GM12878 (cell line): ENCODE measurements around the gene SHC2. TPM values are rescaled to one million over a fixed set of nuclear protein-coding genes. Genes with fewer than 3 reads are reported as not detected.

Experiments
- BHLHE40 ChIP-seq, 2 experiments: fragments of 450-650 bp in 1 of 2; IDR thresholded peaks; 2 replicates each; pipeline ENCODE4 v1.6.1; 2011 to 2017; ENCODE audit warnings: low read depth in 2 of 2, borderline replicate concordance in 1 of 2, improper control_type of control experiment in 1 of 2, low read length in 1 of 2, mild to moderate bottlenecking in 1 of 2
- CREM ChIP-seq: IDR thresholded peaks from 2 replicates; pipeline ENCODE4 v1.6.1; 2014; ENCODE audit warnings: antibody characterized with exemption, low read depth
- EGR1 ChIP-seq, 2 experiments: IDR thresholded peaks; 1 replicate in 1 of 2; 2 replicates in 1 of 2; pipeline ENCODE4 v1.6.1; 2011 to 2012; ENCODE audit warnings: low read depth in 2 of 2, low read length in 2 of 2, borderline replicate concordance in 1 of 2, mild to moderate bottlenecking in 1 of 2, moderate library complexity in 1 of 2
- PBX3 ChIP-seq: IDR thresholded peaks from 2 replicates; pipeline ENCODE4 v1.6.1; 2011; ENCODE audit warnings: mild to moderate bottlenecking, low read depth, low read length, moderate library complexity; ENCODE audit not compliant: insufficient replicate concordance
- POU2F2 ChIP-seq: IDR thresholded peaks from 3 replicates; pipeline ENCODE4 v1.6.1; 2011; ENCODE audit warnings: low read depth, mild to moderate bottlenecking, low read length, borderline replicate concordance
- TCF3 ChIP-seq: IDR thresholded peaks from 2 replicates; pipeline ENCODE4 v1.6.1; 2012; ENCODE audit warnings: low read depth, mild to moderate bottlenecking, low read length, borderline replicate concordance; ENCODE audit not compliant: insufficient read depth
- WRNIP1 ChIP-seq: IDR thresholded peaks from 2 replicates; pipeline ENCODE4 v1.6.1; 2011; ENCODE audit warnings: low read depth, low read length, improper control_type of control experiment, borderline replicate concordance
- polyA plus RNA-seq, 11 experiments: library from polyadenylated mRNA; depleted of rRNA in 4 of 11; unstranded in 6 of 11; stranded (reverse) in 5 of 11; fragments of >200 nt; fragmentation: Nextera tagmentation in 4 of 11; fragmentation: Illumina TruSeq in 1 of 11; extraction: Ambion mirVana in 4 of 11; extraction: Trizol in 1 of 11; gene quantifications; 1 replicate in 1 of 11; 2 replicates in 10 of 11; pipeline versions ENCODE4 v1.2.1 to v1.2.3, GENCODE V29; 2011 to 2016; ENCODE audit warnings: inconsistent platforms in 2 of 11, missing spikeins in 2 of 11, low read depth in 1 of 11
- total RNA-seq, 4 experiments: library from RNA; depleted of rRNA in 3 of 4; stranded (reverse); fragments of >200 nt in 3 of 4; fragmentation: Illumina TruSeq in 1 of 4; extraction: Trizol in 1 of 4; gene quantifications; 2 replicates each; pipeline versions ENCODE4 v1.2.1 to v1.2.3, GENCODE V29; 2013 to 2021
- TF ChIP-seq, protein P1 (sequence below): fragments of 450-650 bp; conservative IDR thresholded peaks from 2 replicates; pipeline ENCODE4 v1.6.1; 2017; ENCODE audit warnings: mild to moderate bottlenecking, moderate library complexity
- TF ChIP-seq, protein P2 (sequence below): IDR thresholded peaks from 2 replicates; pipeline ENCODE4 v1.6.1; 2011; ENCODE audit warnings: borderline replicate concordance, low read depth, mild to moderate bottlenecking, moderate library complexity, low read length; ENCODE audit not compliant: insufficient read depth, poor library complexity, severe bottlenecking
- TF ChIP-seq, protein P3 (sequence below): fragments of 450-650 bp; IDR thresholded peaks from 2 replicates; pipeline ENCODE4 v1.6.1; 2017; ENCODE audit warnings: borderline replicate concordance
- TF ChIP-seq, protein P4 (sequence below): fragments of 450-650 bp; formaldehyde crosslinking; IDR thresholded peaks from 2 replicates; pipeline ENCODE4 v1.4.0; 2020; ENCODE audit warnings: mild to moderate bottlenecking, moderate library complexity

The SHC2 gene
- total and polyA plus RNA-seq, 10 of the 15 experiments (the other 5 are each of a cell fraction or from before 2014, with no cell fraction given): 0.08 TPM; not detected in 9

DNA sequence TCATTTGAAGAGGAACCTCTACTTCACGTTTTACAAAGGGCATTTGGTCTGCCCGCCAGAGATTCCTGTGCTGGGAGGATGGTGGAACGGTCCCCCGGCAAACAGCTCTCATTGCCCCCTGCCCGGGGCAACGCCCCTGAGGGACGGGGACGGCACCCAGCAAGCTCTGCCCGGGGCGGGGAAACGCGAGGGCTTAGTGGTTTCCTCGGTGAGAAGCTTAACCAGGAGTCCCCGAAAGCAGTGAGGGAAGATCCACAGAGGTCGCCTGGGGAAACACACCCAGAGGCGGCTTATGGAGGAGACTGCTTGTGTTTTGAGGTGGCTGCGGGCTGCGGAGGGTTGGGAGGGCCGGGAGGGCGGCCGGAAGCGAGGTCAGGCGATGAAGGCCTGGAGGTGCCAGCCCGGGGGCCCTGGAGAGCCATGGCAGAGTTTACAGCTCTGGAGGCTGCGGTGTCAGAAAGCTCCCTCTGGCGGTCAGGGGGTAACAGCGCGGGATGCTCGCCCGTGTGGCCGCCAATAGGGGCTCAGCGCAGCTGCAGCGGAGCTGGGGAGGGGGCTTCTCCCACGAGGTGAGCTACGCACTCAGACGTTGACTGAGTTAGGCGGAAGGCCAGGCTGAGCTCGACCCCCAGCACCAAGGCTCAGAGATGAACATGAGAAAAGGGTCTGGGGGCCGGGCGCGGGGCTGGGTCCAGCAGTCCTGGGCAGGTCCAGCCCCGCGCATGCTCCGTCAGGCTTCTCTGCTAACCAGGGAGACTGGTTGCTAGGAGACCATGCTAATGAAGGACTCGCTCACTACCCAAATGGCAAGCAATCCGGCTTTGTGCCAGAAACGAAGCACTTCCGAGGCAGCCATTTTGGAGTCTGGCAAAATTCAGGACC is 45.8 kb upstream of the SHC2 start (continued):
- TF ChIP-seq BHLHE40 (IDR thresholded peaks at IDR 0.05; ENCODE audit: borderline replicate concordance in 1 of 2, low read depth in 2 of 2, low read length in 1 of 2): peak; percentile 60 to 78; a peak in 3 of 4 replicates
- TF ChIP-seq, protein P1, sequence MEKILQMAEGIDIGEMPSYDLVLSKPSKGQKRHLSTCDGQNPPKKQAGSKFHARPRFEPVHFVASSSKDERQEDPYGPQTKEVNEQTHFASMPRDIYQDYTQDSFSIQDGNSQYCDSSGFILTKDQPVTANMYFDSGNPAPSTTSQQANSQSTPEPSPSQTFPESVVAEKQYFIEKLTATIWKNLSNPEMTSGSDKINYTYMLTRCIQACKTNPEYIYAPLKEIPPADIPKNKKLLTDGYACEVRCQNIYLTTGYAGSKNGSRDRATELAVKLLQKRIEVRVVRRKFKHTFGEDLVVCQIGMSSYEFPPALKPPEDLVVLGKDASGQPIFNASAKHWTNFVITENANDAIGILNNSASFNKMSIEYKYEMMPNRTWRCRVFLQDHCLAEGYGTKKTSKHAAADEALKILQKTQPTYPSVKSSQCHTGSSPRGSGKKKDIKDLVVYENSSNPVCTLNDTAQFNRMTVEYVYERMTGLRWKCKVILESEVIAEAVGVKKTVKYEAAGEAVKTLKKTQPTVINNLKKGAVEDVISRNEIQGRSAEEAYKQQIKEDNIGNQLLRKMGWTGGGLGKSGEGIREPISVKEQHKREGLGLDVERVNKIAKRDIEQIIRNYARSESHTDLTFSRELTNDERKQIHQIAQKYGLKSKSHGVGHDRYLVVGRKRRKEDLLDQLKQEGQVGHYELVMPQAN: peak; percentile 87
- peak; percentile 89; the same call in 2 of the 3 replicates for TF ChIP-seq POU2F2
- no peak for TF ChIP-seq PBX3
- TF ChIP-seq EGR1 (IDR thresholded peaks at IDR 0.05; ENCODE audit: borderline replicate concordance in 1 of 2, low read depth in 2 of 2, low read length in 2 of 2): no peak
- peak; percentile 56; the same call in 1 of the 2 replicates for TF ChIP-seq TCF3
- no peak for TF ChIP-seq WRNIP1
- TF ChIP-seq, protein P2, sequence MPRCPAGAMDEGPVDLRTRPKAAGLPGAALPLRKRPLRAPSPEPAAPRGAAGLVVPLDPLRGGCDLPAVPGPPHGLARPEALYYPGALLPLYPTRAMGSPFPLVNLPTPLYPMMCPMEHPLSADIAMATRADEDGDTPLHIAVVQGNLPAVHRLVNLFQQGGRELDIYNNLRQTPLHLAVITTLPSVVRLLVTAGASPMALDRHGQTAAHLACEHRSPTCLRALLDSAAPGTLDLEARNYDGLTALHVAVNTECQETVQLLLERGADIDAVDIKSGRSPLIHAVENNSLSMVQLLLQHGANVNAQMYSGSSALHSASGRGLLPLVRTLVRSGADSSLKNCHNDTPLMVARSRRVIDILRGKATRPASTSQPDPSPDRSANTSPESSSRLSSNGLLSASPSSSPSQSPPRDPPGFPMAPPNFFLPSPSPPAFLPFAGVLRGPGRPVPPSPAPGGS: peak; percentile 34
- peak; percentile 28; the same call in 1 of the 2 replicates for TF ChIP-seq CREM
- TF ChIP-seq, protein P3, sequence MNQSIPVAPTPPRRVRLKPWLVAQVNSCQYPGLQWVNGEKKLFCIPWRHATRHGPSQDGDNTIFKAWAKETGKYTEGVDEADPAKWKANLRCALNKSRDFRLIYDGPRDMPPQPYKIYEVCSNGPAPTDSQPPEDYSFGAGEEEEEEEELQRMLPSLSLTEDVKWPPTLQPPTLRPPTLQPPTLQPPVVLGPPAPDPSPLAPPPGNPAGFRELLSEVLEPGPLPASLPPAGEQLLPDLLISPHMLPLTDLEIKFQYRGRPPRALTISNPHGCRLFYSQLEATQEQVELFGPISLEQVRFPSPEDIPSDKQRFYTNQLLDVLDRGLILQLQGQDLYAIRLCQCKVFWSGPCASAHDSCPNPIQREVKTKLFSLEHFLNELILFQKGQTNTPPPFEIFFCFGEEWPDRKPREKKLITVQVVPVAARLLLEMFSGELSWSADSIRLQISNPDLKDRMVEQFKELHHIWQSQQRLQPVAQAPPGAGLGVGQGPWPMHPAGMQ: no peak
- TF ChIP-seq, protein P4, sequence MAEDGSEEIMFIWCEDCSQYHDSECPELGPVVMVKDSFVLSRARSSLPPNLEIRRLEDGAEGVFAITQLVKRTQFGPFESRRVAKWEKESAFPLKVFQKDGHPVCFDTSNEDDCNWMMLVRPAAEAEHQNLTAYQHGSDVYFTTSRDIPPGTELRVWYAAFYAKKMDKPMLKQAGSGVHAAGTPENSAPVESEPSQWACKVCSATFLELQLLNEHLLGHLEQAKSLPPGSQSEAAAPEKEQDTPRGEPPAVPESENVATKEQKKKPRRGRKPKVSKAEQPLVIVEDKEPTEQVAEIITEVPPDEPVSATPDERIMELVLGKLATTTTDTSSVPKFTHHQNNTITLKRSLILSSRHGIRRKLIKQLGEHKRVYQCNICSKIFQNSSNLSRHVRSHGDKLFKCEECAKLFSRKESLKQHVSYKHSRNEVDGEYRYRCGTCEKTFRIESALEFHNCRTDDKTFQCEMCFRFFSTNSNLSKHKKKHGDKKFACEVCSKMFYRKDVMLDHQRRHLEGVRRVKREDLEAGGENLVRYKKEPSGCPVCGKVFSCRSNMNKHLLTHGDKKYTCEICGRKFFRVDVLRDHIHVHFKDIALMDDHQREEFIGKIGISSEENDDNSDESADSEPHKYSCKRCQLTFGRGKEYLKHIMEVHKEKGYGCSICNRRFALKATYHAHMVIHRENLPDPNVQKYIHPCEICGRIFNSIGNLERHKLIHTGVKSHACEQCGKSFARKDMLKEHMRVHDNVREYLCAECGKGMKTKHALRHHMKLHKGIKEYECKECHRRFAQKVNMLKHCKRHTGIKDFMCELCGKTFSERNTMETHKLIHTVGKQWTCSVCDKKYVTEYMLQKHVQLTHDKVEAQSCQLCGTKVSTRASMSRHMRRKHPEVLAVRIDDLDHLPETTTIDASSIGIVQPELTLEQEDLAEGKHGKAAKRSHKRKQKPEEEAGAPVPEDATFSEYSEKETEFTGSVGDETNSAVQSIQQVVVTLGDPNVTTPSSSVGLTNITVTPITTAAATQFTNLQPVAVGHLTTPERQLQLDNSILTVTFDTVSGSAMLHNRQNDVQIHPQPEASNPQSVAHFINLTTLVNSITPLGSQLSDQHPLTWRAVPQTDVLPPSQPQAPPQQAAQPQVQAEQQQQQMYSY (CRISPR knock-in tag): no peak
